Measurements from ENCODE around the gene ERG. TPM values are rescaled to one million over a fixed set of nuclear protein-coding genes. Genes with fewer than 3 reads are reported as not detected.

Gene ERG
- total RNA-seq, 1 donor from 2014 or later, result not detected

DNA sequence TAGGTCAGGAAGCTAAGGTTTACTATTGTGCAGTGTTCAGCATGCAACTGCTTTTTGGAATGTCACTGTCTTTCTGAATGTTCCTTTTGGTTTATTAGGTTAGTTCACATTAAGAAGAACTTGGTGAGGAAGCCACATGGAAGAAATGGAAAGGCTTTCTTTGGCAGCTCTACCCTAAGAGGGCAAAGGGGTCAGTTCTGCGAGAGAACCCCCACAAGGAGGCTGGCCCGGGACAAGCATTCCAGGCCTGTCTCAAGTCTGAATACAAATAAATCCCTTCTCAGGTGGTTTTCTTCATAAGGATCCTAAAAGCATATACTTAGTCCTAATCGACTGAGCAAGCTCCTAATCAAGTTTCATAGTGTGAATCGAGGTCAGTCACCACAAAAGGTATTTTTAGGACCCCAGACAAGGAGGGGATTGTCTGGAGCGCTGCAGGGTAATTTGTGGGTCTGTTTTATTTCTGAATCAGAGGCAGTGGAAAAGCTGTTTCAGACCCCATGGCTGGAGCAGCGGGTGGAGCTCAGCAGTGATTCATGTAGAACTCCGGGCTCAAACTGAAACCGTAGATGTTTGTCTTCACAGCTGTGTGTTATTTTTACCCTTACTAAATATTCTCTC, 63.3 kb downstream of the ERG start:
- no peaks in the 10 kb centered on the region for H3K36me3 Mint-ChIP-seq (ENCODE audit: insufficient read depth)
- no peak overlapping the region for H3K4me3 Mint-ChIP-seq (ENCODE audit: low read depth)
- H3K27me3 Mint-ChIP-seq, result no peaks in the 10 kb centered on the region
- H3K27ac Mint-ChIP-seq, result no peak overlapping the region
- no peaks in the 10 kb centered on the region for H3K9me3 Mint-ChIP-seq (ENCODE audit: low read depth)
- H3K4me1 Mint-ChIP-seq (ENCODE audit: low read depth), result no peaks in the 10 kb centered on the region
- TF ChIP-seq, protein P1, sequence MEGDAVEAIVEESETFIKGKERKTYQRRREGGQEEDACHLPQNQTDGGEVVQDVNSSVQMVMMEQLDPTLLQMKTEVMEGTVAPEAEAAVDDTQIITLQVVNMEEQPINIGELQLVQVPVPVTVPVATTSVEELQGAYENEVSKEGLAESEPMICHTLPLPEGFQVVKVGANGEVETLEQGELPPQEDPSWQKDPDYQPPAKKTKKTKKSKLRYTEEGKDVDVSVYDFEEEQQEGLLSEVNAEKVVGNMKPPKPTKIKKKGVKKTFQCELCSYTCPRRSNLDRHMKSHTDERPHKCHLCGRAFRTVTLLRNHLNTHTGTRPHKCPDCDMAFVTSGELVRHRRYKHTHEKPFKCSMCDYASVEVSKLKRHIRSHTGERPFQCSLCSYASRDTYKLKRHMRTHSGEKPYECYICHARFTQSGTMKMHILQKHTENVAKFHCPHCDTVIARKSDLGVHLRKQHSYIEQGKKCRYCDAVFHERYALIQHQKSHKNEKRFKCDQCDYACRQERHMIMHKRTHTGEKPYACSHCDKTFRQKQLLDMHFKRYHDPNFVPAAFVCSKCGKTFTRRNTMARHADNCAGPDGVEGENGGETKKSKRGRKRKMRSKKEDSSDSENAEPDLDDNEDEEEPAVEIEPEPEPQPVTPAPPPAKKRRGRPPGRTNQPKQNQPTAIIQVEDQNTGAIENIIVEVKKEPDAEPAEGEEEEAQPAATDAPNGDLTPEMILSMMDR (IDR thresholded peaks at IDR 0.05; ENCODE audit: unreplicated experiment), result no peak
- no peak for DNase-seq (ENCODE audit: low spot score, unreplicated experiment)

DNA sequence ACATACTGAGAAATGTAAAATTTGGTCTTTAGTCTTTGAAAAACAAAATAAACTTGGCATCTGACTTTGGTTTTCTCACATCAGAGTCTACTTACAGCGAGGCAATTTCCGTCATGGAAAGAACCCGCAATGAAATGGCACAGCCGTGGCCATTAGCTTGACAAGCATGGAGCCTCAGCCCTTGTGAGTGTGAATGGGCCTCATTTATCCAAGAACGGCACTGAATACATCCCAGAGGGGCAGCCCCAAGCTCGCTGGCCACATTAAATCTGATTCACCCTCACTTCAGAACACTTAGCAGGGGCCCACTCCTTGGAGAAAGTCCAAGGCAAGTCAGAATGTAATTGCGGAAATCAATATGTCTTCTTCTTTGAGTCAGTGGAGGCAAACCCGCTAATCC, 64.8 kb downstream of the ERG start:
- Mint-ChIP-seq H3K27me3 (no peaks in the 10 kb centered on the region), H3K9me3 (ENCODE audit: low read depth) (no peaks in the 10 kb centered on the region), H3K36me3 (ENCODE audit: insufficient read depth) (no peaks in the 10 kb centered on the region), H3K27ac (no peak overlapping the region), H3K4me3 (ENCODE audit: low read depth) (no peak overlapping the region), H3K4me1 (ENCODE audit: low read depth) (no peaks in the 10 kb centered on the region)
- DNase-seq (ENCODE audit: low spot score, unreplicated experiment), result no peak
- TF ChIP-seq, protein P1 (IDR thresholded peaks at IDR 0.05; ENCODE audit: unreplicated experiment), result no peak

DNA sequence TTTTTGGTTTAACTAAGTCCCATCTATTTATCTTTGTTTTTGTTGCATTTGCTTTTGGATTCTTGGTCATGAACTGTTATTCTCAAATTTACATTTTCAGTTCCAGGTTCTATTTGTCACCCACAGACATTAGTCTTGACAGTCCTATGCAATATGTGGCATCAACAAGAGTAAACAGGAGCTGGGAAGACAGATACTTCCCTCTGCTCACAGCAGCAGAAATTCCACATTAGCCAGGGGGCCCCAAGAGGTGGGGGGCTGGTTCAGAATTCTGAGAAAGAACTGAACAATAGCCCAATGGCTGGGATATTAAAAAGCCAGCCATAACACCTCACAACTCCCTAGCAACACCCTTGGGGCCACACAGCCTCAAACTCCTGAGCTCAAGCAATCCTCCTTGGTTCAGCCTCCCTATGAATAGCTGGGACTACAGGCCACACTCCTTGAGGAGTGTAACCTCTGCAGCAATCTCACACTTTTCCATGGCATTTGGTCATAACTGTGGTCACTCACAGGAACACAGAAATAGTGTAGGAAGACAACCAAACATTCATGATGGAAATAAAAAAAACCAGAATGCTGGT, 67.8 kb downstream of the ERG start:
- Mint-ChIP-seq H3K4me1 (ENCODE audit: low read depth) (no peaks in the 10 kb centered on the region), H3K27ac (no peak overlapping the region), H3K36me3 (ENCODE audit: insufficient read depth) (no peaks in the 10 kb centered on the region), H3K9me3 (ENCODE audit: low read depth) (no peaks in the 10 kb centered on the region), H3K27me3 (peaks cover 13% of the 10 kb centered on the region), H3K4me3 (ENCODE audit: low read depth) (no peak overlapping the region)
- TF ChIP-seq, protein P1 (IDR thresholded peaks at IDR 0.05; ENCODE audit: unreplicated experiment), result no peak
- DNase-seq (ENCODE audit: low spot score, unreplicated experiment), result no peak

DNA sequence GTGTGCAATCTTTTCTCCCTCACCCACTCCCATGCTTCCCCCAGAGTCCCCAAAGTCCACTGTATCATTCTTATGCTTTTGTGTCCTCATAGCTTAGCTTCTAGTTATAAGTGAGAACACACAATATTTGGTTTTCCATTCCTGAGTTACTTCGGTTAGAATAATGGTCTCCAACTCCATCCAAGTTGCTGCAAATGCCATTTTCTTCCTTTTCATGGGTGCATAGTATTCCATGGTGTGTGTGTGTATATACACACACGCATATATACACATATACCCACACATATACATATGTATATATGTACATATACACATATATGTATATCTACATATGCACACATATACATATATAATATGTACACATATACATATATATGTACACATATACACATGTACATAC, 69.3 kb downstream of the ERG start:
- no peak for DNase-seq (ENCODE audit: low spot score, unreplicated experiment)
- H3K27me3 Mint-ChIP-seq, result peaks cover 17% of the 10 kb centered on the region
- TF ChIP-seq, protein P1 (IDR thresholded peaks at IDR 0.05; ENCODE audit: unreplicated experiment), result no peak
- H3K27ac Mint-ChIP-seq, result no peak overlapping the region
- no peaks in the 10 kb centered on the region for H3K4me1 Mint-ChIP-seq (ENCODE audit: low read depth)
- no peaks in the 10 kb centered on the region for H3K9me3 Mint-ChIP-seq (ENCODE audit: low read depth)
- H3K4me3 Mint-ChIP-seq (ENCODE audit: low read depth), result no peak overlapping the region
- no peaks in the 10 kb centered on the region for H3K36me3 Mint-ChIP-seq (ENCODE audit: insufficient read depth)

DNA sequence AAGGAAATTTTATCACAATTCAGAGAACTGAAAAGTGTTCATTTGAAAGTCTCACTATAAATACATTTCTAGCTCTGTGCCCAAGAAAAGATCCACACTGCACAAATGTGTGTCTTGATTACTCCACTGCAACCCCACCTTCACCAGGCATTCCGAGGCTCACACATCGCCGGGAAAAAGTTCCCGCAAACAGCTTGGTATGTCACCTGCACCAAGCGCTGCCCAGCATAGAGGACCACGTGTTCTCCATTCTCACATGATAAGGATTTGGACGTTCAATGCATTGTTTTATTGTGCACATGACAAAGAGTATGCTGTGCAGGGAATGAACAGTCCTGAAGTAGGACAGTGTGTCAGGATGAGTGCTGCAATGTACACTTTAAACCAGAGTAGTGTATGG, 70.1 kb downstream of the ERG start:
- H3K4me3 Mint-ChIP-seq (ENCODE audit: low read depth), result no peak overlapping the region
- no peaks in the 10 kb centered on the region for H3K9me3 Mint-ChIP-seq (ENCODE audit: low read depth)
- no peak for DNase-seq (ENCODE audit: low spot score, unreplicated experiment)
- H3K27ac Mint-ChIP-seq, result no peak overlapping the region
- TF ChIP-seq, protein P1 (IDR thresholded peaks at IDR 0.05; ENCODE audit: unreplicated experiment), result no peak
- no peaks in the 10 kb centered on the region for H3K4me1 Mint-ChIP-seq (ENCODE audit: low read depth)
- peaks cover 17% of the 10 kb centered on the region for H3K27me3 Mint-ChIP-seq
- H3K36me3 Mint-ChIP-seq (ENCODE audit: insufficient read depth), result no peaks in the 10 kb centered on the region
